Nucleus accumbens (tissue), 56 donors: ENCODE results near the gene GRAMD1C.

Experiments used
- DNase-seq, 56 donors: peaks; one replicate each; lab custom pipeline; 2025; lab: John Stamatoyannopoulos, UW

GRAMD1C gene

DNA sequence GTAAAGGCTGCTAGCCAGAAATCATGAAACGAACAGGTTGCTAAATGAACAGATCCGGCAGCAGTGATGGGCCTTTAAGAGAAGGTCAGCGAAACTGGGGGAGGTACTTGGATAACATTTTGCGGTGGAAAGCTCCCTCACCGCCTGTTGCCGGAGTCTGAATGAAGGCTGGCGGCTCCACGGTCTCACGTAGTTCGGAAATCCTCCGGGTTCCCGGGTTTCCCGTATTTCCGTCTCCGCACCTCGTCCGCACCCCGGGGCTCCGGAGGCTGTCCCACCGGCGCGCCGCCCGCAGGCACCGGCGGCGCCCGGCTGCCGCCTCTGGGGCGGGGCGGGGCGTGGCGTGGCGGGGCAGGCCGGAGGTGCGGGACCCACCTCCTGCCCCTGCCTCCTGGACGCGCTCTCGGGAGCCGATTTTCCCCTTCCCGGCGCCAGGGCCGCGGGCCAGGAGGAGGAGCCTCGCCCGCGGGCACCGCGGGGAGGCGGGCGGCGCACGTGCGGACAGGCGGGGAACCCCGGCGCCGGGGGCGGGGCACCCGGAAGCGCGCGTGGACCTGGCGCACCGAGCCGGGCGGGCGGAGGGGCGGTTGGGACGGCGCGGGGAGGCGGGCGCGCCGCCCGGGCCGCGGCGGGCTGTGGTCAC, 108.9 kb downstream of the GRAMD1C start, which contains the start of gene ZDHHC23:
Gene ZDHHC23 (plus strand): TSS at position 642 of the 643 bp plus-strand sequence. CDS start 790 bp downstream, outside the sequence.
- peak in 36 of 56 donors; percentile 5 to 85 (median 41) for DNase-seq

GRCh38 chr3:113948015-113948917, 109.7 kb downstream of the GRAMD1C start:
- DNase-seq = peak in 10 of 56 donors; percentile 11 to 76 (median 26)

- DNase-seq = no peak
These were observed 114.3 kb downstream of the GRAMD1C start for GRCh38 chr3:113952921-113953320.

- DNase-seq = no peak
These were observed 115.1 kb downstream of the GRAMD1C start for GRCh38 chr3:113953677-113954076.

DNA sequence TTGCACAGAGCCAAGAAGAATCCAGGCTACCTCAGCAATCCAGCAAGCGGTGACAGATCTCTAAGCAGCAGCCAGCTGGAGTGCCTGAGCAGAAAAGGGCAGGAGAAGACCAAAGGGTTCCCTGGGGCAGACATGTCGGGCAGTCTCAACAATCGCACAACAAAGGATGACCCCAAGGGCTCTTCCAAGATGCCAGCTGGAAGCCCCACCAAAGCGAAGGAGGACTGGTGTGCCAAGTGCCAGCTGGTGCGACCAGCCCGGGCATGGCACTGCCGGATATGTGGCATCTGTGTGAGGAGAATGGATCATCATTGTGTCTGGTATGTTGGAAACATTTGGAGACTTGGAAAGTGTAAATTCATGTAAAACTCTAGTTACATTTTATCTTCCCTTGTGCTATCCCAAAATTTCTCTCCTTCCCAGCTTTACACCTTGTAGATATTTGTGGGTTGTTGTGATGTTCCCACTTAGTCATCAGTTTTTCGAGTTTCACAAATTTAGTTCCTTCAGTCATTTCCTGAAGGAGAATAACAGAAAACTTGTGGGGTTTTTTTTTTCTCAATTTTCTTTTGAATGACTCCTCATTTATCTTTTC, 115.6 kb downstream of the GRAMD1C start:
- DNase-seq = peak in 4 of 56 donors; percentile 5 to 35 (median 20)

DNA sequence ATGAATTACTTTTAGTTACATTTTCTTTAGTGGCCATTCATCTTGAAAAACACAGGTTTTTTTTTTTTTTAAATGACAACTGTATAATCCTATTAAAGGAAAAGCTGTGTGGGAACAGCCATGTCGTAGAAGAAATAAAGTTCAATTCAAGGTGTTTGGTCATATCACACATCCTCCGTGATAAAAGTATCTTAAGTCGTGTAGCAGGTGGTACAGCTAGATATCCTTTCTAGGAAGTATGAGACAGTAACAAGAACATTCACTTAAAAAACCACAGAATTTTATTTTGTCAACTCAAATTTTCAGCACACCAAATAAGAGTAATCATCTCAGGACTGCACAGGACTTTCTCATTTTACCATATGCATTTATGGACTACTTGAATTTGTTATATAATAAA, 125.3 kb downstream of the GRAMD1C start:
- DNase-seq = no peak

GRCh38 chr3:113966172-113966571, 127.6 kb downstream of the GRAMD1C start:
- no peak for DNase-seq

GRCh38 chr3:113968986-113969385, 130.4 kb downstream of the GRAMD1C start:
- DNase-seq = no peak

GRCh38 chr3:113977822-113978221, 139.2 kb downstream of the GRAMD1C start:
- DNase-seq = no peak

GRCh38 chr3:113979916-113980315, 141.3 kb downstream of the GRAMD1C start:
- DNase-seq = no peak

- no peak for DNase-seq
These were observed 143.2 kb downstream of the GRAMD1C start for GRCh38 chr3:113981803-113982202.

DNA sequence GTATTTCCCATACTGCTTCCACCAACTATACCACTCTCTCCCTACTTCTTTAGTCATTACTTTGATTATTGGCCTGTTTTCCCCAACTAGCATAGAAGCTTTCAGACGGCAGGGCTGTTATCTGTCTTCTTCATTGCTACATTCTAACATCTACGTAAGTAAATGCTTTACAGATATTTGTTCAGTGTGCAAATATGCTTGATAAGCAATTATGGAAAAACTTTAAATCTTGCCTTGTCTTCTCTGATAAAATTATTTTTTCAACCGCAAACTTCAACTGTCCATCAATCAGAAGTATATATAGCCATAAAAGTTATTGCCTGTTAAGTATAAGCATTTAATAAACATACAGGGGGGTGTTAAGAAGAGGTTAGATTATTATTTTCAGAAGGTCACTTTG, 145.0 kb downstream of the GRAMD1C start:
- DNase-seq = no peak

DNA sequence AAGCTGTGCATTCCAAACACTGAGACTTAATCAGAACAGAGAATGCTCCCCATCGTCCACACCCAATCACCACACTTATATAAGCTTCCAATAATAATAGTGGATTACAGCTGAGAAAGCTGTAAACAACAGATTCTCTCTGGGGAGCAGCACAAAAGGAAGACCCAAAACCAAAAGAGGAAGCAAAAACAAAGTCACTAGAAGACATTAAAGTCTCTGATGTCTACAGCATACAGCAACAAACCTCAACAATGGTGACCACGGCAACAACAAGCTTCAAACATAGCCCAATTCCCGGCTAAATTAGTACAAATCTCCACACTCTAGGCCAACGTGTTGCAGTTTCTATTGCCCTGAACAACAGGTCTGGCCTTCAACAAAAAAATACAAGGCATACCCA, 147.0 kb downstream of the GRAMD1C start:
- no peak for DNase-seq
